GM23338 (cell line): Measurements from ENCODE around the gene DYNC2H1. TPM values are rescaled to one million over a fixed set of nuclear protein-coding genes. Genes with fewer than 3 reads are reported as not detected.

Experiments used
- ATAC-seq: fragments of 200-7000 bp; cut with Tn5 transposase; 3 replicates; pipeline ENCODE4 v1.9.1; 2020
- DNase-seq: peaks from one replicate; pipeline ENCODE4 v3.0.0-alpha.2; 2015; ENCODE audit warnings: low spot score
- H2AFZ ChIP-seq: fragments of 200-600 bp; sonication (generic); 2 replicates; pipeline ENCODE4 v1.8.0; 2016; ENCODE audit warnings: antibody characterized with exemption, mild to moderate bottlenecking, moderate library complexity
- H3F3A ChIP-seq: fragments of 200-600 bp; sonication (generic); replicated peaks from 2 replicates; pipeline ENCODE4 v1.8.0; 2017; ENCODE audit warnings: antibody characterized with exemption, mixed run types, low read depth
- H3K27ac ChIP-seq: fragments of 200-600 bp; sonication (generic); 2 replicates; pipeline ENCODE4 v1.6.1; 2016; ENCODE audit warnings: low read depth
- H3K27me3 ChIP-seq: fragments of 200-600 bp; sonication (generic); 2 replicates; pipeline ENCODE4 v1.8.0; 2016; ENCODE audit warnings: mild to moderate bottlenecking, mixed run types, moderate library complexity; ENCODE audit not compliant: insufficient read depth
- H3K36me3 ChIP-seq: fragments of 200-600 bp; sonication (generic); 2 replicates; pipeline ENCODE4 v1.8.0; 2016; ENCODE audit warnings: mild to moderate bottlenecking; ENCODE audit not compliant: insufficient read depth
- H3K4me1 ChIP-seq: fragments of 200-600 bp; sonication (generic); 2 replicates; pipeline ENCODE4 v1.8.0; 2016; ENCODE audit warnings: mild to moderate bottlenecking, moderate library complexity; ENCODE audit not compliant: insufficient read depth
- H3K4me2 ChIP-seq: fragments of 200-600 bp; sonication (generic); 2 replicates; pipeline ENCODE4 v1.7.1; 2017; ENCODE audit warnings: mixed run types
- H3K4me3 ChIP-seq: fragments of 200-600 bp; sonication (generic); 2 replicates; pipeline ENCODE4 v1.6.1; 2016; ENCODE audit warnings: mixed run types
- H3K79me2 ChIP-seq: fragments of 200-600 bp; sonication (generic); replicated peaks from 2 replicates; pipeline ENCODE4 v1.8.0; 2017; ENCODE audit warnings: mild to moderate bottlenecking; ENCODE audit not compliant: insufficient read depth
- H3K9me2 ChIP-seq: fragments of 200-600 bp; sonication (generic); 2 replicates; pipeline ENCODE4 v1.8.0; 2017; ENCODE audit not compliant: insufficient read depth
- H4K20me1 ChIP-seq: fragments of 200-600 bp; sonication (generic); replicated peaks from 2 replicates; pipeline ENCODE4 v1.8.0; 2017; ENCODE audit warnings: mild to moderate bottlenecking; ENCODE audit not compliant: insufficient read depth
- H3K27ac Mint-ChIP-seq: 2 replicates; pipeline ENCODE4 v1.8.0; 2020; ENCODE audit warnings: inconsistent platforms, mild to moderate bottlenecking, moderate library complexity, mixed read lengths
- H3K27me3 Mint-ChIP-seq: 3 replicates; pipeline ENCODE4 v1.8.0; 2022; ENCODE audit warnings: low read depth, mild to moderate bottlenecking, moderate library complexity, mixed read lengths, inconsistent platforms; ENCODE audit not compliant: insufficient read depth, poor library complexity
- H3K36me3 Mint-ChIP-seq: 3 replicates; pipeline ENCODE4 v1.8.0; 2021; ENCODE audit warnings: low read depth, mild to moderate bottlenecking, inconsistent platforms, moderate library complexity, mixed read lengths
- H3K4me1 Mint-ChIP-seq: 3 replicates; pipeline ENCODE4 v1.8.0; 2020; ENCODE audit warnings: mild to moderate bottlenecking, inconsistent platforms, mixed read lengths
- H3K4me3 Mint-ChIP-seq: 3 replicates; pipeline ENCODE4 v1.8.0; 2021; ENCODE audit warnings: moderate library complexity, mild to moderate bottlenecking, inconsistent platforms, mixed read lengths
- H3K9me3 Mint-ChIP-seq: 3 replicates; pipeline ENCODE4 v1.8.0; 2020; ENCODE audit warnings: moderate library complexity, mild to moderate bottlenecking, inconsistent platforms, mixed read lengths
- CREB1 ChIP-seq: fragments of 250-450 bp; sonication (Bioruptor Pico); IDR thresholded peaks from 2 replicates; pipeline ENCODE4 v1.5.0; 2020; ENCODE audit warnings: low read depth, mild to moderate bottlenecking, moderate library complexity
- EZH2 ChIP-seq: fragments of 200-600 bp; sonication (generic); IDR thresholded peaks from one replicate; pipeline ENCODE4 v1.8.0; 2017; ENCODE audit warnings: antibody characterized with exemption, mild to moderate bottlenecking, low read depth; ENCODE audit not compliant: unreplicated experiment
- ZNF114 ChIP-seq: fragments of 250-450 bp; sonication (Bioruptor Pico); IDR thresholded peaks from 2 replicates; pipeline ENCODE4 v1.5.0; 2020; ENCODE audit warnings: mild to moderate bottlenecking, moderate library complexity
- polyA plus RNA-seq: library from polyadenylated mRNA; unstranded; fragments of >200 nt; fragmentation: Nextera tagmentation; extraction: Ambion mirVana; gene quantifications from 2 replicates; pipeline ENCODE4 v1.2.1, GENCODE V29; 2016
- total RNA-seq: library from RNA; depleted of rRNA; stranded (reverse); fragments of >200 nt; shearing (Covaris generic); gene quantifications from 2 replicates; pipeline ENCODE4 v1.2.3, GENCODE V29; 2014
- TF ChIP-seq, protein P1 (sequence below): fragments of 250-450 bp; sonication (Bioruptor Pico); IDR thresholded peaks from 2 replicates; pipeline ENCODE4 v1.5.0; 2020; ENCODE audit warnings: mild to moderate bottlenecking, moderate library complexity
- TF ChIP-seq, protein P2 (sequence below): IDR thresholded peaks from 2 replicates; pipeline ENCODE4 v1.6.1; 2016; ENCODE audit warnings: antibody characterized with exemption

DYNC2H1 gene
- total and polyA plus RNA-seq, 2 experiments from 2014 or later: 19.3 to 22.5 TPM

DNA sequence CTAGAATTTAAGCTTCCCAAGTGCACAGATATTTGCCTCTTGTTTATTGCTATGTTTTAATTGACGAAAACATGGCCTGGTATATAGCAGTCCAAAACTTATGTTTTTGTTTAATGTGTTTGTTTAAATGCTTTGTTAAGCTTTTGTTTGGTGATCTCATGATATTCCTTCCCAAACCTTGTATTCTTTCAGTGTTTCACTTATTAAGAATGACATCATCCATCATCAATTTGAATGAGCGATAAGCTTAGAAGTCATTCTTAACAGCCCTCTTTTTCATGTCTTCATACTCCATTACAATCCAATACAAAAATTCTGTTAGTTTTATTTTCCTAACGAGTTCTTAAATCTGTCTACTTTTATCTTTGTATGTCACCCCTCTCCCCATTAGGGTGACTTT is 206.0 kb downstream of the DYNC2H1 start:
- no peaks in the 10 kb centered on the region; the same call in 2 of the 3 replicates for H3K9me3 Mint-ChIP-seq
- Histone ChIP-seq H3K9me2 (no peaks in the 10 kb centered on the region), H3K79me2 (no peaks in the 10 kb centered on the region), H3K36me3 (no peaks in the 10 kb centered on the region), H3K27ac (no peak overlapping the region), H3F3A (no peaks in the 10 kb centered on the region), H3K4me2 (no peak overlapping the region), H4K20me1 (no peaks in the 10 kb centered on the region), H3K4me3 (no peak overlapping the region), H3K27me3 (no peaks in the 10 kb centered on the region), H3K4me1 (no peaks in the 10 kb centered on the region), H2AFZ (no peak overlapping the region)
- H3K4me1 Mint-ChIP-seq: no peaks in the 10 kb centered on the region
- ATAC-seq (no peak), DNase-seq (no peak)
- H3K36me3 Mint-ChIP-seq: no peaks in the 10 kb centered on the region
- H3K27ac Mint-ChIP-seq: no peak overlapping the region
- TF ChIP-seq EZH2: no peak
- TF ChIP-seq, protein P1, sequence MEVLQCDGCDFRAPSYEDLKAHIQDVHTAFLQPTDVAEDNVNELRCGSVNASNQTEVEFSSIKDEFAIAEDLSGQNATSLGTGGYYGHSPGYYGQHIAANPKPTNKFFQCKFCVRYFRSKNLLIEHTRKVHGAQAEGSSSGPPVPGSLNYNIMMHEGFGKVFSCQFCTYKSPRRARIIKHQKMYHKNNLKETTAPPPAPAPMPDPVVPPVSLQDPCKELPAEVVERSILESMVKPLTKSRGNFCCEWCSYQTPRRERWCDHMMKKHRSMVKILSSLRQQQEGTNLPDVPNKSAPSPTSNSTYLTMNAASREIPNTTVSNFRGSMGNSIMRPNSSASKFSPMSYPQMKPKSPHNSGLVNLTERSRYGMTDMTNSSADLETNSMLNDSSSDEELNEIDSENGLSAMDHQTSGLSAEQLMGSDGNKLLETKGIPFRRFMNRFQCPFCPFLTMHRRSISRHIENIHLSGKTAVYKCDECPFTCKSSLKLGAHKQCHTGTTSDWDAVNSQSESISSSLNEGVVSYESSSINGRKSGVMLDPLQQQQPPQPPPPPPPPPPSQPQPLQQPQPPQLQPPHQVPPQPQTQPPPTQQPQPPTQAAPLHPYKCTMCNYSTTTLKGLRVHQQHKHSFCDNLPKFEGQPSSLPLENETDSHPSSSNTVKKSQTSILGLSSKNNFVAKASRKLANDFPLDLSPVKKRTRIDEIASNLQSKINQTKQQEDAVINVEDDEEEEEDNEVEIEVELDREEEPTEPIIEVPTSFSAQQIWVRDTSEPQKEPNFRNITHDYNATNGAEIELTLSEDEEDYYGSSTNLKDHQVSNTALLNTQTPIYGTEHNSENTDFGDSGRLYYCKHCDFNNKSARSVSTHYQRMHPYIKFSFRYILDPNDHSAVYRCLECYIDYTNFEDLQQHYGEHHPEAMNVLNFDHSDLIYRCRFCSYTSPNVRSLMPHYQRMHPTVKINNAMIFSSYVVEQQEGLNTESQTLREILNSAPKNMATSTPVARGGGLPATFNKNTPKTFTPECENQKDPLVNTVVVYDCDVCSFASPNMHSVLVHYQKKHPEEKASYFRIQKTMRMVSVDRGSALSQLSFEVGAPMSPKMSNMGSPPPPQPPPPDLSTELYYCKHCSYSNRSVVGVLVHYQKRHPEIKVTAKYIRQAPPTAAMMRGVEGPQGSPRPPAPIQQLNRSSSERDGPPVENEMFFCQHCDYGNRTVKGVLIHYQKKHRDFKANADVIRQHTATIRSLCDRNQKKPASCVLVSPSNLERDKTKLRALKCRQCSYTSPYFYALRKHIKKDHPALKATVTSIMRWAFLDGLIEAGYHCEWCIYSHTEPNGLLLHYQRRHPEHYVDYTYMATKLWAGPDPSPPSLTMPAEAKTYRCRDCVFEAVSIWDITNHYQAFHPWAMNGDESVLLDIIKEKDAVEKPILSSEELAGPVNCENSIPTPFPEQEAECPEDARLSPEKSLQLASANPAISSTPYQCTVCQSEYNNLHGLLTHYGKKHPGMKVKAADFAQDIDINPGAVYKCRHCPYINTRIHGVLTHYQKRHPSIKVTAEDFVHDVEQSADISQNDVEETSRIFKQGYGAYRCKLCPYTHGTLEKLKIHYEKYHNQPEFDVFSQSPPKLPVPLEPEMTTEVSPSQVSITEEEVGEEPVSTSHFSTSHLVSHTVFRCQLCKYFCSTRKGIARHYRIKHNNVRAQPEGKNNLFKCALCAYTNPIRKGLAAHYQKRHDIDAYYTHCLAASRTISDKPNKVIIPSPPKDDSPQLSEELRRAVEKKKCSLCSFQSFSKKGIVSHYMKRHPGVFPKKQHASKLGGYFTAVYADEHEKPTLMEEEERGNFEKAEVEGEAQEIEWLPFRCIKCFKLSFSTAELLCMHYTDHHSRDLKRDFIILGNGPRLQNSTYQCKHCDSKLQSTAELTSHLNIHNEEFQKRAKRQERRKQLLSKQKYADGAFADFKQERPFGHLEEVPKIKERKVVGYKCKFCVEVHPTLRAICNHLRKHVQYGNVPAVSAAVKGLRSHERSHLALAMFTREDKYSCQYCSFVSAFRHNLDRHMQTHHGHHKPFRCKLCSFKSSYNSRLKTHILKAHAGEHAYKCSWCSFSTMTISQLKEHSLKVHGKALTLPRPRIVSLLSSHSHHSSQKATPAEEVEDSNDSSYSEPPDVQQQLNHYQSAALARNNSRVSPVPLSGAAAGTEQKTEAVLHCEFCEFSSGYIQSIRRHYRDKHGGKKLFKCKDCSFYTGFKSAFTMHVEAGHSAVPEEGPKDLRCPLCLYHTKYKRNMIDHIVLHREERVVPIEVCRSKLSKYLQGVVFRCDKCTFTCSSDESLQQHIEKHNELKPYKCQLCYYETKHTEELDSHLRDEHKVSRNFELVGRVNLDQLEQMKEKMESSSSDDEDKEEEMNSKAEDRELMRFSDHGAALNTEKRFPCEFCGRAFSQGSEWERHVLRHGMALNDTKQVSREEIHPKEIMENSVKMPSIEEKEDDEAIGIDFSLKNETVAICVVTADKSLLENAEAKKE (CRISPR knock-in tag): no peak
- H3K27me3 Mint-ChIP-seq: no peaks in the 10 kb centered on the region
- H3K4me3 Mint-ChIP-seq: no peak overlapping the region

DNA sequence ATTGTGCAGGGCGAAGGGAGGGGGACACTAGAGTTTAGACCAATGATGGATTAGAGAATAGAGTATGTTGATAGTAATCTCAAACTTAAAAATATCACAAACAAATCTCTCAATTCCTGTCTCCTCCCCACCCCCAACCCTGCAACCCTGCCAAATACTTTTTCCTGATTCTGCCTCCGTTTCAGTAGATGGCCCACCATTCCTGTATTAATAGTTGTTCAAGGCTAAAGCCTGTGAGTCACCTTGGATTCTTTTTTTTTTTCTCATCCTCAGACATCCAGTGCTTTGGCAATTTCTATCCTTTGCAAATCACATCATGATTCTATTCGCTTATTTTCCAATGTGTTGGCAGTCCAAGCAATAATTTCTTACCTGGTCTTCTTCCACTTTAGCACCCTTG is 207.9 kb downstream of the DYNC2H1 start:
- no peaks in the 10 kb centered on the region for H3K36me3 Mint-ChIP-seq
- ATAC-seq: no peak
- H3K9me3 Mint-ChIP-seq: no peaks in the 10 kb centered on the region; the same call in 2 of the 3 replicates
- H3K4me1 ChIP-seq: no peaks in the 10 kb centered on the region
- no peak overlapping the region for H2AFZ ChIP-seq
- no peaks in the 10 kb centered on the region for H3K4me1 Mint-ChIP-seq
- H3K27me3 Mint-ChIP-seq: no peaks in the 10 kb centered on the region
- H3F3A ChIP-seq: no peaks in the 10 kb centered on the region
- no peaks in the 10 kb centered on the region for H3K36me3 ChIP-seq
- H3K4me3 Mint-ChIP-seq: no peak overlapping the region
- no peaks in the 10 kb centered on the region for H3K9me2 ChIP-seq
- no peak overlapping the region for H3K27ac ChIP-seq
- H4K20me1 ChIP-seq: no peaks in the 10 kb centered on the region
- H3K27me3 ChIP-seq: no peaks in the 10 kb centered on the region
- no peak overlapping the region for H3K4me2 ChIP-seq
- H3K4me3 ChIP-seq: no peak overlapping the region
- DNase-seq: no peak
- H3K27ac Mint-ChIP-seq: peak overlapping the region; percentile 17; the same call in 1 of the 2 replicates
- no peaks in the 10 kb centered on the region for H3K79me2 ChIP-seq
- TF ChIP-seq, protein P2, sequence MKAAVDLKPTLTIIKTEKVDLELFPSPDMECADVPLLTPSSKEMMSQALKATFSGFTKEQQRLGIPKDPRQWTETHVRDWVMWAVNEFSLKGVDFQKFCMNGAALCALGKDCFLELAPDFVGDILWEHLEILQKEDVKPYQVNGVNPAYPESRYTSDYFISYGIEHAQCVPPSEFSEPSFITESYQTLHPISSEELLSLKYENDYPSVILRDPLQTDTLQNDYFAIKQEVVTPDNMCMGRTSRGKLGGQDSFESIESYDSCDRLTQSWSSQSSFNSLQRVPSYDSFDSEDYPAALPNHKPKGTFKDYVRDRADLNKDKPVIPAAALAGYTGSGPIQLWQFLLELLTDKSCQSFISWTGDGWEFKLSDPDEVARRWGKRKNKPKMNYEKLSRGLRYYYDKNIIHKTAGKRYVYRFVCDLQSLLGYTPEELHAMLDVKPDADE: no peak
- TF ChIP-seq, protein P1 (CRISPR knock-in tag): no peak
- TF ChIP-seq CREB1 (no peak), ZNF114 (no peak), EZH2 (no peak)
